Measurements from ENCODE around the gene BIRC5. TPM values are rescaled to one million over a fixed set of nuclear protein-coding genes. Genes with fewer than 3 reads are reported as not detected.

The BIRC5 gene
- total and polyA plus RNA-seq, 2 experiments from 2014 or later, result 17.7 to 65.2 TPM

DNA sequence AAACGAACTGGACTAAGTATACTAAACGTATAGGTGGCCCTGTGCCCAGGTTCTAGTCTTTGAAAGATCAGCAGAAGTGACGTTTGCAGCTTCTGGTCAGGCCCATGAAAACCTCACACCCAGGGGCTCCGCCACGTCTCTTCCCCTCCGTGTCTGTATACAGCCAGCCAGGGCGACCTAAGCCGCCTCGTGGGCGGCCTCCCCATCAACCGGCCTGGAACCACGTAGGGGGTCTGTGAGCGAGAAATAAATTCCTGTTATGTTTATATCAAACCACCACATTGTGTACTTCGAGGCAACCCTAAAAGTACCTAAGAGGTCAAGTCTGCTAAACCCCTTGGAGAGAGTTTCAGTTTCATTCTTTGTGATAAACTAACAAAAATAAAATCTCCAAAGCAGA, 34.0 kb upstream of the BIRC5 start:
- Histone ChIP-seq H3K36me3 (no peaks in the 10 kb centered on the region), H3K27ac (peak overlapping the region; percentile 48), H3K27me3 (no peaks in the 10 kb centered on the region), H3K4me3 (no peak overlapping the region), H3K9me3 (ENCODE audit: low read depth) (no peaks in the 10 kb centered on the region), H3K4me1 (ENCODE audit: low read depth) (peaks cover 27% of the 10 kb centered on the region)
- TF ChIP-seq, protein P1, sequence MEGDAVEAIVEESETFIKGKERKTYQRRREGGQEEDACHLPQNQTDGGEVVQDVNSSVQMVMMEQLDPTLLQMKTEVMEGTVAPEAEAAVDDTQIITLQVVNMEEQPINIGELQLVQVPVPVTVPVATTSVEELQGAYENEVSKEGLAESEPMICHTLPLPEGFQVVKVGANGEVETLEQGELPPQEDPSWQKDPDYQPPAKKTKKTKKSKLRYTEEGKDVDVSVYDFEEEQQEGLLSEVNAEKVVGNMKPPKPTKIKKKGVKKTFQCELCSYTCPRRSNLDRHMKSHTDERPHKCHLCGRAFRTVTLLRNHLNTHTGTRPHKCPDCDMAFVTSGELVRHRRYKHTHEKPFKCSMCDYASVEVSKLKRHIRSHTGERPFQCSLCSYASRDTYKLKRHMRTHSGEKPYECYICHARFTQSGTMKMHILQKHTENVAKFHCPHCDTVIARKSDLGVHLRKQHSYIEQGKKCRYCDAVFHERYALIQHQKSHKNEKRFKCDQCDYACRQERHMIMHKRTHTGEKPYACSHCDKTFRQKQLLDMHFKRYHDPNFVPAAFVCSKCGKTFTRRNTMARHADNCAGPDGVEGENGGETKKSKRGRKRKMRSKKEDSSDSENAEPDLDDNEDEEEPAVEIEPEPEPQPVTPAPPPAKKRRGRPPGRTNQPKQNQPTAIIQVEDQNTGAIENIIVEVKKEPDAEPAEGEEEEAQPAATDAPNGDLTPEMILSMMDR (IDR thresholded peaks at IDR 0.05; ENCODE audit: low read depth, low read length), result no peak
- DNase-seq (ENCODE audit: low read depth in 1 of 2, low spot score in 1 of 2), result no peak

DNA sequence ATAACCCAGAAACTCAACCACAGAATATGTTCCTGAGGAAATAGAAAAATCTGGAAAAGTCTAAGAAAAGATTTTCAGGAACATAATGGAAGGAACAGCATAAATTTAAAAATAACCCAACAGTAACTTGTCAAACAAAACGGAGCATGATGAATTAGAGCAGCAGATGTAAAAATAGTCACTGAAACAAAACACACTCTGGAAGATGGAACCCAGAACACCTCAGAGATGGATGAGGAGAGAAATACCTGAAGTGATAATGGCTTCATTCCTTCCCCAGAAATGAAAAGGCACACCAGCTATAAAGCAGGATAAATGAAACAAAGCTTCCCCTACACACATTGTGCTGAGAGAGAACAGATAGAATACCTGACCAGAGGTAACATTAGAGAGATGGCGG, 33.5 kb upstream of the BIRC5 start:
- Histone ChIP-seq H3K9me3 (ENCODE audit: low read depth) (no peaks in the 10 kb centered on the region), H3K27ac (peak overlapping the region; percentile 48), H3K4me1 (ENCODE audit: low read depth) (peaks cover 27% of the 10 kb centered on the region), H3K27me3 (no peaks in the 10 kb centered on the region), H3K36me3 (no peaks in the 10 kb centered on the region), H3K4me3 (no peak overlapping the region)
- no peak for DNase-seq (ENCODE audit: low read depth in 1 of 2, low spot score in 1 of 2)
- TF ChIP-seq, protein P1 (IDR thresholded peaks at IDR 0.05; ENCODE audit: low read depth, low read length), result no peak

DNA sequence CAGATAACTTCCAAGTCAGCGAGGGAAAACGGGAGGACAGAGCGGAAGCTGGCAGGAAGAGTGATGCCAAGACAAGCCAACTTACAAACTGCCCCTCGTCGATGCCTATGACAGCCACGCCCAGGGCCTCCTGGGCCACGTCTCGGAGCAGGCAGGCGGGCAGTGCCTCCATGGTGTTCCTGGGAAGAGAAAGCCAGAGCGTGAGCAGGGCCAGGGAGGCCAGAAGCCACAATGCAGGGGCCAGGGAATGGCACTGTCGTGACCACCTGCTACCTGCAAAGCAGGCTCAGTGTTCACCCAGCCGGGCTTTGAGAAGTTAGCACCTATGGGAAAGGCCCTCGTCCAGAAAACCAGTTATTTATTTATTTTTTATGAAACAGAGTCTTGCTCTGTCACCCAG, 31.5 kb upstream of the BIRC5 start:
- DNase-seq (ENCODE audit: low read depth in 1 of 2, low spot score in 1 of 2), result no peak
- TF ChIP-seq, protein P1 (IDR thresholded peaks at IDR 0.05; ENCODE audit: low read depth, low read length), result no peak
- H3K27ac ChIP-seq, result no peak overlapping the region
- H3K27me3 ChIP-seq, result no peaks in the 10 kb centered on the region
- H3K4me1 ChIP-seq (ENCODE audit: low read depth), result peaks cover 13% of the 10 kb centered on the region
- no peaks in the 10 kb centered on the region for H3K36me3 ChIP-seq
- no peak overlapping the region for H3K4me3 ChIP-seq
- no peaks in the 10 kb centered on the region for H3K9me3 ChIP-seq (ENCODE audit: low read depth)

DNA sequence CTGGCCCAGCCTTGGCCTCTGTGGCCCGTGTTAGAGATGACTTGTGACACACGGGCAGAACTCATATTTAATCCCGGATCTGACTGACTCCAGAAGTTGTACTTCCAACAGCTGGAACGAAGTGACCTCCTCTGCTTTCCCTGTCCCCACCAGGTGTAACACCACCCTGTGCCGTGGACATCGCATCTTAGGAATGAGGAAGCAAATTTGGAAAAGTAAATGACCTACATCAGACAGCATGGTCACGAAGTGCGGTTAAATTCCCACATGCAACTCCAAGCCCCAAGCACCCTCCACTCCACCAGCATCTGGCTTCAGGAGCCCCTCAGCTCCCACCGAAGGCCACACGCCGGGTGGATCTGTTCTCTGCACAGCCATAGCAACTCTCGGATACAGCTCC, 30.1 kb upstream of the BIRC5 start:
- H3K4me3 ChIP-seq, result no peak overlapping the region
- no peak for DNase-seq (ENCODE audit: low read depth in 1 of 2, low spot score in 1 of 2)
- no peak overlapping the region for H3K27ac ChIP-seq
- peaks cover 19% of the 10 kb centered on the region for H3K4me1 ChIP-seq (ENCODE audit: low read depth)
- H3K36me3 ChIP-seq, result no peaks in the 10 kb centered on the region
- no peaks in the 10 kb centered on the region for H3K9me3 ChIP-seq (ENCODE audit: low read depth)
- no peaks in the 10 kb centered on the region for H3K27me3 ChIP-seq
- TF ChIP-seq, protein P1 (IDR thresholded peaks at IDR 0.05; ENCODE audit: low read depth, low read length), result no peak

DNA sequence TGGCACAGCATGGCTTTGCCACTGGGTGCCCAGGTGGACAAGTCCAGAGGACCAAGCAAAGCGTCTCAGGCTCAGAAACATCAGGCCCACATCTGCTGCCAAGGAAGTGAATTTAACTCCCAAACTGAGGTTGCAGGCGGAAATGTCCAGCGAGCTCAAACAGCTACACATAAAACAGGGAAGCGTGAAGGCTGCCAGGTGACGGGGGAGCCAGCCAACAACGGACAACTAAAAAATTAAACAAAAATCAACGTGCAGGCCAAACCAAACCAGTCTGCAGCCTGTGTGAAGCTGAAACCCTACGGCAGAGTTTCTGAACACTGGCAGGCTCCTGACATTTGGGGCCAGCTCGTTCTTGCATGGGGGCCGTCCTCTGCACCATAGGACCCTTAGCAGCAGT, 29.7 kb upstream of the BIRC5 start:
- Histone ChIP-seq H3K9me3 (ENCODE audit: low read depth) (no peaks in the 10 kb centered on the region), H3K4me1 (ENCODE audit: low read depth) (peaks cover 19% of the 10 kb centered on the region), H3K4me3 (no peak overlapping the region), H3K36me3 (no peaks in the 10 kb centered on the region), H3K27ac (no peak overlapping the region), H3K27me3 (no peaks in the 10 kb centered on the region)
- no peak for DNase-seq (ENCODE audit: low read depth in 1 of 2, low spot score in 1 of 2)
- TF ChIP-seq, protein P1 (IDR thresholded peaks at IDR 0.05; ENCODE audit: low read depth, low read length), result no peak

DNA sequence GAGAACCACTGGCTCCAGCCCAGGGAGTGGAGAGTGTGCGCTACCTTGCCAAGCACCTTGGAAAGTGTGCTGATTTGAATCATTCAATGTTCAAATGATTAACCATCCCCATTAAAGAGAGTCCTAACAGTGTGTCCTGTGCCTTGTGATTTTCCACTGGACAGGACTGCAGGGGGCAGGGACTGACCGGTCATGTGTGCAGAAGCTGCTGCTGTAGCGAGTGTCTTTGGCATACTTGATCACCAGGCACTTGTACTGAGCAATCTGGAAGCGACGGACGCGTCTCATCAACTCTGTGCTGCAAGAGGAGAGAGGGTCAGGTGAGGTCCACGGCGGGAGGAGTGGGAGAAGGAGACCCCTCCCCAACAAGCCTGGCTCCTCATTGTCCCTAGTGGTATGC, 29.2 kb upstream of the BIRC5 start:
- H3K27me3 ChIP-seq, result no peaks in the 10 kb centered on the region
- no peak overlapping the region for H3K27ac ChIP-seq
- H3K4me3 ChIP-seq, result no peak overlapping the region
- DNase-seq (ENCODE audit: low read depth in 1 of 2, low spot score in 1 of 2), result no peak
- peaks cover 17% of the 10 kb centered on the region for H3K4me1 ChIP-seq (ENCODE audit: low read depth)
- H3K36me3 ChIP-seq, result no peaks in the 10 kb centered on the region
- TF ChIP-seq, protein P1 (IDR thresholded peaks at IDR 0.05; ENCODE audit: low read depth, low read length), result no peak
- no peaks in the 10 kb centered on the region for H3K9me3 ChIP-seq (ENCODE audit: low read depth)
